Stimulated activated CD8-positive, alpha-beta memory T cell treated with anti-CD3 and anti-CD28 coated beads, Interleukin-12 subunit alpha, Interleukin-12 subunit beta, amount 100 ng/mL, for 24 hours (primary cell): ENCODE results near the gene BNC2.
"Not testable (repeated sequence)": the region's sequence is repeated elsewhere in the genome, so short reads cannot be mapped to it uniquely, and the experiment has no call there.

Experiments
- DNase-seq: peaks from one replicate; pipeline ENCODE4 v3.0.0-alpha.2; 2020; ENCODE audit errors: extremely low read depth

The BNC2 gene

GRCh38 chr9:16870596-16871335, at the start of gene BNC2:
BNC2 (minus strand) TSS chr9:16870670; CDS start chr9:16870648, 22 bp downstream.
- DNase-seq = no peak

GRCh38 chr9:16918920-16919319, 48.5 kb upstream of the BNC2 start:
- no peak for DNase-seq

GRCh38 chr9:16915126-16915831, 44.8 kb upstream of the BNC2 start:
- no peak for DNase-seq

- DNase-seq = no peak
These were observed 41.7 kb upstream of the BNC2 start for GRCh38 chr9:16912197-16912596.

GRCh38 chr9:16908206-16908605, 37.7 kb upstream of the BNC2 start:
- not testable (repeated sequence) for DNase-seq

- DNase-seq = no peak
These were observed 34.2 kb upstream of the BNC2 start for GRCh38 chr9:16904655-16905054.

GRCh38 chr9:16901590-16901989, 31.1 kb upstream of the BNC2 start:
- DNase-seq = no peak

- DNase-seq = no peak
These were observed 29.1 kb upstream of the BNC2 start for GRCh38 chr9:16899606-16900005.

- no peak for DNase-seq
These were observed 28.0 kb upstream of the BNC2 start for GRCh38 chr9:16898464-16898863.

GRCh38 chr9:16888594-16888993, 18.1 kb upstream of the BNC2 start:
- DNase-seq = no peak

GRCh38 chr9:16885931-16886330, 15.5 kb upstream of the BNC2 start:
- DNase-seq = no peak

- DNase-seq = no peak
These were observed 14.6 kb upstream of the BNC2 start for GRCh38 chr9:16884952-16885513.

- no peak for DNase-seq
These were observed 13.9 kb upstream of the BNC2 start for GRCh38 chr9:16884373-16884772.

GRCh38 chr9:16883586-16883985, 13.1 kb upstream of the BNC2 start:
- DNase-seq = no peak

- not testable (repeated sequence) for DNase-seq
These were observed 12.0 kb upstream of the BNC2 start for GRCh38 chr9:16882440-16882839.

GRCh38 chr9:16879416-16879815, 8.9 kb upstream of the BNC2 start:
- DNase-seq = no peak

- no peak for DNase-seq
These were observed 6.8 kb upstream of the BNC2 start for GRCh38 chr9:16877256-16877655.

- no peak for DNase-seq
These were observed 2.8 kb upstream of the BNC2 start for GRCh38 chr9:16873126-16873802.

GRCh38 chr9:16871336-16872151, 1.1 kb upstream of the BNC2 start:
- no peak for DNase-seq

- no peak for DNase-seq
These were observed 431 bp downstream of the BNC2 start for GRCh38 chr9:16869882-16870595.
